Mammary epithelial cell (primary cell): ENCODE measurements around the gene XAGE2.

Source experiments
- EZH2 ChIP-seq: IDR thresholded peaks from 2 replicates; pipeline ENCODE4 v1.6.1; 2012; ENCODE audit warnings: low read length, inconsistent platforms, borderline replicate concordance
- TF ChIP-seq, protein P1 (sequence below), 2 donors: IDR thresholded peaks in 1 of 2; conservative IDR thresholded peaks in 1 of 2; 2 replicates each; pipeline ENCODE4 v1.5.1; 2011 to 2012; ENCODE audit warnings: inconsistent platforms in 2 of 2, low read length in 2 of 2, mild to moderate bottlenecking in 2 of 2, control low read depth in 1 of 2, low read depth in 1 of 2; ENCODE audit not compliant: insufficient read depth in 1 of 2; ENCODE audit errors: extremely low read depth in 1 of 2

DNA sequence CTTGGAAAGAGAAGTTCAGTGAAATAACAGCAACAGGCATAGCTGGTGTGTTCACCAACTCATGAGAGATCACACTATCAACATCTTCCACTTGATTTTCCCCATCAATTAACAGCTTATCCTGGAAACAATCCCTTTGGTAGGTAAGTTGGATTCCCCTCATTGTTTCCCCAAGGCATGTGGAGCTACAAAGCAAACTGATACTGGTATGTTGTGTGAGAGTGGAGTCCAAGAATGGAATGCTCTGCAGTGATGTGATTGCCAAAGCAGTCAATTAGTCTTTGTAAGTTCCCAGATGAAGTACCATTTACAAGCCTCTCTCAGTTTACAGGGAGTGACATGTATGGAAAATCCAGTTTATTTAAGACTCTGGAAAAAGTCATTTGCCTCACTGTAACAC is 13.7 kb upstream of the XAGE2 start:
- TF ChIP-seq, protein P1, sequence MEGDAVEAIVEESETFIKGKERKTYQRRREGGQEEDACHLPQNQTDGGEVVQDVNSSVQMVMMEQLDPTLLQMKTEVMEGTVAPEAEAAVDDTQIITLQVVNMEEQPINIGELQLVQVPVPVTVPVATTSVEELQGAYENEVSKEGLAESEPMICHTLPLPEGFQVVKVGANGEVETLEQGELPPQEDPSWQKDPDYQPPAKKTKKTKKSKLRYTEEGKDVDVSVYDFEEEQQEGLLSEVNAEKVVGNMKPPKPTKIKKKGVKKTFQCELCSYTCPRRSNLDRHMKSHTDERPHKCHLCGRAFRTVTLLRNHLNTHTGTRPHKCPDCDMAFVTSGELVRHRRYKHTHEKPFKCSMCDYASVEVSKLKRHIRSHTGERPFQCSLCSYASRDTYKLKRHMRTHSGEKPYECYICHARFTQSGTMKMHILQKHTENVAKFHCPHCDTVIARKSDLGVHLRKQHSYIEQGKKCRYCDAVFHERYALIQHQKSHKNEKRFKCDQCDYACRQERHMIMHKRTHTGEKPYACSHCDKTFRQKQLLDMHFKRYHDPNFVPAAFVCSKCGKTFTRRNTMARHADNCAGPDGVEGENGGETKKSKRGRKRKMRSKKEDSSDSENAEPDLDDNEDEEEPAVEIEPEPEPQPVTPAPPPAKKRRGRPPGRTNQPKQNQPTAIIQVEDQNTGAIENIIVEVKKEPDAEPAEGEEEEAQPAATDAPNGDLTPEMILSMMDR (conservative IDR thresholded peaks at IDR 0.05 in 1 of 2, IDR thresholded peaks at IDR 0.05 in 1 of 2; ENCODE audit: extremely low read depth in 1 of 2, insufficient read depth in 1 of 2, low read depth in 1 of 2, low read length in 2 of 2) = no peak
- no peak for TF ChIP-seq EZH2
